Duodenal mucosa (tissue), 2 donors: Measurements from ENCODE around the gene CD46.

Experiments used
- H3K27ac ChIP-seq: one replicate; pipeline ENCODE4 v1.7.0; 2013; ENCODE audit warnings: low read depth, low read length
- H3K27me3 ChIP-seq, 2 donors: one replicate each; pipeline ENCODE4 v1.7.0; 2013; ENCODE audit warnings: low read length in 2 of 2, control low read depth in 1 of 2; ENCODE audit not compliant: insufficient read depth in 2 of 2, control insufficient read depth in 1 of 2
- H3K36me3 ChIP-seq, 2 donors: one replicate each; pipeline ENCODE4 v1.7.0; 2013; ENCODE audit warnings: low read length in 2 of 2, control low read depth in 1 of 2; ENCODE audit not compliant: insufficient read depth in 2 of 2, control insufficient read depth in 1 of 2
- H3K4me1 ChIP-seq, 2 donors: one replicate each; pipeline ENCODE4 v1.7.0; 2013; ENCODE audit warnings: low read length in 2 of 2, control low read depth in 1 of 2; ENCODE audit not compliant: insufficient read depth in 2 of 2, control insufficient read depth in 1 of 2
- H3K4me3 ChIP-seq, 2 donors: one replicate each; pipeline ENCODE4 v1.7.0; 2013; ENCODE audit warnings: low read length in 2 of 2, low read depth in 1 of 2
- H3K9ac ChIP-seq, 2 donors: one replicate each; pipeline ENCODE4 v1.7.0; 2013; ENCODE audit warnings: low read length in 2 of 2, low read depth in 1 of 2
- H3K9me3 ChIP-seq, 2 donors: one replicate each; pipeline ENCODE4 v1.7.0; 2013; ENCODE audit warnings: low read length in 2 of 2, control low read depth in 1 of 2; ENCODE audit not compliant: control insufficient read depth in 1 of 2

The CD46 gene

DNA sequence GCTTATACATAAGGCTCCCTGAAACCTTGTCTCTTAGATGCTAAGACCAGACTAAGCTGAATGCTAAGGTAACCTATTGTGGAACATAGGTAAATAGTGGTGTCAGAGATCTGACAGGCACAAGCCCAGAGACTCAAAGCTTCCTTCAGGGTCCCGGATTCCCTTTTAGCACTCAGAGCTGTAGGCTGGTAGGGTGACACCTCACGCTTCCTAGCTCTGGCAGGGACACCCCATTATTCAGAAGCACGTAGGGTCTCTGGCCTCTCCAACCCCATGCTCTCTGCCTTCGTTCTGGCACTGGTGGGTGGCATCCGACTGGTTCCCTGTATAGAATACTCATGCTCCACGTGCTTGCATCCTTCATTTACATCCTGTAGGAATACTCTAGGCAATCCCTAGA, 90.7 kb downstream of the CD46 start:
- Histone ChIP-seq H3K9me3 (no peaks in the 10 kb centered on the region), H3K4me1 (peaks cover 7 to 12% of the 10 kb centered on the region in 2 donors), H3K9ac (no peak overlapping the region), H3K27me3 (no peaks in the 10 kb centered on the region), H3K4me3 (no peak overlapping the region), H3K36me3 (peaks cover 0 to 5% of the 10 kb centered on the region in 2 donors), H3K27ac (no peak overlapping the region)

GRCh38 chr1:207844371-207844770, 92.5 kb downstream of the CD46 start:
- H3K27me3 ChIP-seq = no peaks in the 10 kb centered on the region
- H3K4me1 ChIP-seq = peaks cover 13 to 15% of the 10 kb centered on the region in 2 donors
- peaks cover 0 to 2% of the 10 kb centered on the region in 2 donors for H3K36me3 ChIP-seq
- H3K9ac ChIP-seq = no peak overlapping the region
- no peak overlapping the region for H3K4me3 ChIP-seq
- H3K27ac ChIP-seq = no peak overlapping the region
- no peaks in the 10 kb centered on the region for H3K9me3 ChIP-seq
